H1 (cell line): Measurements from ENCODE around the gene PRKAR2A. TPM values are rescaled to one million over a fixed set of nuclear protein-coding genes. Genes with fewer than 3 reads are reported as not detected.

ENCODE experiments used
- BCL11A ChIP-seq, 2 experiments: IDR thresholded peaks; one replicate each; pipeline ENCODE4 v1.6.1; 2011; ENCODE audit warnings: low read depth in 2 of 2, low read length in 2 of 2, mild to moderate bottlenecking in 2 of 2
- HDAC2 ChIP-seq, 2 experiments: fragments of 300-600 bp in 1 of 2; sonication (generic) in 1 of 2; IDR thresholded peaks; 2 replicates each; pipeline ENCODE4 v1.6.1; 2011 to 2012; ENCODE audit warnings: low read depth in 2 of 2, low read length in 2 of 2, mild to moderate bottlenecking in 2 of 2, moderate library complexity in 2 of 2, borderline replicate concordance in 1 of 2, inconsistent platforms in 1 of 2
- polyA plus RNA-seq, 7 experiments: library from polyadenylated mRNA; depleted of rRNA in 3 of 7; stranded (reverse) in 5 of 7; unstranded in 2 of 7; fragments of >200 nt in 5 of 7; fragments of 200-250 nt in 2 of 7; gene quantifications; 1 replicate in 5 of 7; 2 replicates in 1 of 7; 4 replicates in 1 of 7; pipeline versions ENCODE4 v1.2.1 to v1.2.3, GENCODE V29; 2011 to 2013; ENCODE audit warnings: missing spikeins in 2 of 7, mixed read lengths in 2 of 7
- total RNA-seq: library from RNA; stranded (reverse); fragmentation: NEBNext Ultra II Directional; extraction: Animal tissue kit (Norgen Biotek cat#: 25700); gene quantifications from 2 replicates; pipeline ENCODE4 v1.2.1, GENCODE V29; 2021

The PRKAR2A gene
- total and polyA plus RNA-seq, 2 of the 8 experiments (the other 6 are each of a cell fraction or from before 2014, with no cell fraction given): 6.3 to 42.4 TPM

GRCh38 chr3:48857641-48858040 lies 10.0 kb upstream of the PRKAR2A start (continued):
- TF ChIP-seq HDAC2 (IDR thresholded peaks at IDR 0.05; ENCODE audit: borderline replicate concordance in 1 of 2, low read depth in 2 of 2, low read length in 2 of 2): no peak
- TF ChIP-seq BCL11A (IDR thresholded peaks at IDR 0.05; ENCODE audit: low read depth in 2 of 2, low read length in 2 of 2): no peak
